NCI-H146 (cell line): Measurements from ENCODE around the gene SF1.
"Not testable (repeated sequence)": the region's sequence is repeated elsewhere in the genome, so short reads cannot be mapped to it uniquely, and the experiment has no call there.

ENCODE experiments used
- DNase-seq: peaks from one replicate; lab custom pipeline; 2025; lab: John Stamatoyannopoulos, UW

Gene SF1

DNA sequence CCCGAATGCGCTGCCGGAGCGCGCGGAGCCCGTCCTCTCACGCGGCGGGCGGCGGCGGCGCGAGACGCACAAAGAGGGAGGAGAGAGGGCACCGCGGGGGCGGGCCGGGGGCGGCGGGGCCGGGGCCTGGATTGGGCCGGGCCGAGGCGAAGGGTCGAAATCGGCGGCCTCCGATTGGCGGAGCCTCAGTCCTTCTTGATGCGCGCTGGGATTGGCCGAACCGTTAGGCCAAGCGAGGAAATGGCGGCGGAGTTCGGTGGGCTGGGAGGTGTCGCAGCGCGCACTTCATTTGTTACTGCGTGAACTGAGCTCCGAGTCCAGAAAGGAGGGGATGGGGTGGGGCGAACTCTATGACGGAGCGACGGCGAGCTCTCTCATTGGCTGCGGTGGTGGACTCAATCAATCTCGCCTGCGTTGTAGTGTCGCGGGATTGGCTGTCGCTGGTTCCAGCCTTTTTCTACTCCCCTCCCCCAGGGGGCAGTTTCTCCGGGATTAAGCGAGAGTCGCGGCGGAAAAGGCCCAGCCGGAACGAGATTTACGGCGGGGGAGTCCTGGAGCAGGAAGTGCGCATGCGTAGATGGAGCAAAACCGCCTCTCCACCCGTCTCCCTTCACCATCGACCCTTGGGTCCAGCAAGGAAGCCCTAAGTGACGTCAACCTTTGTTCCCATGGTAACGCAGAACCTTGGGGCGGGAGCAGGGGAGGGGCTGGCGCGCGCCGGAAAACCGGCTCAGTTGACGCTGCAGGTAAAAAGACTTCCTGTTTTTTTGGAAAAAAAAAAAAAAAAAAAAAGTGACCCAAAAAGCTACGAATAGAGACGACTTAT, at the start of gene SF1:
SF1 (minus strand) TSS at position 70 of the 826 bp plus-strand sequence. CDS start 150 bp downstream, outside the sequence.
- peak; percentile 100 for DNase-seq

GRCh38 chr11:64827451-64827839, 49.1 kb upstream of the SF1 start:
- no peak for DNase-seq

DNA sequence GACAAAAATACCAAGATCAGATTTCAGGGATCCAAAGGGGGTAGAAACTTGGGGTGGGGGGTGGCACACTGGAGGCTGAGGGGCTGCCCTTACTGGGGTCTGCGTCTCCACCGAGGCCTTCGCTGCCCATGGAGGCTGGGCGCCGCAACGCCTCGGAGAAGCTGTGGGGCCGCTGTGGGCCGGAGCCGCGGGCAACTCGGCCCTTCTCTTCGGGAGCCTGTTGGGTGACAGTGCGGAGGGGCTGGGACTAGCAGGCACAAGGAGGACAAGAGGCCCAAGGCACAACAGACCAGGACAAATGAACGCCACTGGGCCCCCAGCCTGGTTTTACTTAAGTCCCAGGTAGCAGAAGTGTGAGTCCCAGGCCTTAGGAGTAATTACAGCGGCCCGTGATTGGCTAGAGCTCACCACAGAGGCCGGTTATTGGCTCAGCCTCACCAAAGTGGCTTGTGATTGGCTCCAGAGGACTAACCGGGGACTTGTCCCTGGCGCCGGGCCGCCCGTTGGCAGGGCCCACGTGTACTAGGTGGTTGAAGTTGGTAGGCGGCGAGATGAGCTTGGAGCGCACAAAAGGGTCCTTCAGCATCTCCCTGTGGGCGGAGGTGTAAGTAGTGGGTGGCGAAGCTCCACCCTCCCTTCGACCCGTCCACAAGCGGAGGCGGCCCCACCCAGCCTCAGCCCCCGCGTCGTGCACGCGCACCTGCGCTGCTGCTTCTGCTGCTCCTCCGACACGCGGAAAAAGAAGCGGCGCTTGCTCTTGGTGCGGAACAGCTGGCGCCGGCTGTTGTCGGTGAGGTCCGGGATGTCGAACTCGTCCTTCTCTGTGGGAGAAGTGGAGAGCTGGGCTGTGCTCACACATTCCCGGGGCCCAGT, 48.5 kb upstream of the SF1 start:
- DNase-seq: no peak

DNA sequence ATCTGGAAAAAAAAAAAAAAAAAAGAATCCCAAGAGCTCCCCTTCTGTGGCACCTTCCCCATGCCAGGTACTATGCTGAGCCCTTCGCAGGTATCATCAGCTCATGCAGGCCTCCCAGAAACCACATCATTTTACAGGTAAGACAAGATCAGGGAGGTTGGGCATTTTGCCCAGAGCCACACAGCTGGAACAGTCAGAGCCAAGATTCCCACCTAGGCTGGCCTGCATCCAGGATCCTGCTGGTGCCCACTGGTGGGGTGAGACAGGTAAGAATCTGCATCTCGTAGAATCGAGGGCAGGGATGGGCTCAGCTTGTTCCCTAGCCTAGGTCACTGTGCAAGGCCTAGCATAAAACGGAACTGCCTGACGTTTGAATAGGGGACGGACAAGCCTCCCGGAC, 47.7 kb upstream of the SF1 start:
- DNase-seq: no peak

DNA sequence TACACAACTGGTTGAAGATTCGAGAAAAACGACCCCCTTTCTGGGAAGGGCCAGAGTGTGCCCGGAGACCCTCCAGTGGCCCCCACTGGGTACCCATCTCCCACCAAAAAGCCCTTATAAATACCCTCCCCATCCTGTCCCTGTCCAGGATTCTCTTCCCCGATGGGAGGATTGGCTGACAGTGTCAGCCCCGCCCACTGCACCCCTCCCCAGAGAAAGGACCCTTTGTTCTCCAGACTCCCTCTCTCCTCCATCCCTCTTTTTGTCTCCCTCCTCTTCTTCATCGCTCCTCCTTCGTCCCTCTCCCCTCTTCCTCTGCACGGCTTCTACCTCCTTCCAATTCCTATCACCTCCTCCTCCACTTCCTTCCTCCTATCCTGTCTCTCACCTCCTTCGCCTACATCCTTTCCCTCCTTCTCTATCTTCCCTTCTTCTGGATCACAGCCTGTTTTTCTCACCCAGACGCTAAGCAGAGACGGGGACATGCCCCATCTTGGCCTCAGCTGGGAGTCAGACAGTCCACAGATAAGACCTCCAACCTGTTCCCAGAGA, 45.3 kb upstream of the SF1 start:
- no peak for DNase-seq

- no peak for DNase-seq
Observed at GRCh38 chr11:64817476-64817875, 39.1 kb upstream of the SF1 start.

- DNase-seq: not testable (repeated sequence)
Observed at GRCh38 chr11:64815433-64815832, 37.1 kb upstream of the SF1 start.

GRCh38 chr11:64814712-64815187, 36.4 kb upstream of the SF1 start:
- no peak for DNase-seq

GRCh38 chr11:64813826-64814225, 35.5 kb upstream of the SF1 start:
- DNase-seq: no peak

DNA sequence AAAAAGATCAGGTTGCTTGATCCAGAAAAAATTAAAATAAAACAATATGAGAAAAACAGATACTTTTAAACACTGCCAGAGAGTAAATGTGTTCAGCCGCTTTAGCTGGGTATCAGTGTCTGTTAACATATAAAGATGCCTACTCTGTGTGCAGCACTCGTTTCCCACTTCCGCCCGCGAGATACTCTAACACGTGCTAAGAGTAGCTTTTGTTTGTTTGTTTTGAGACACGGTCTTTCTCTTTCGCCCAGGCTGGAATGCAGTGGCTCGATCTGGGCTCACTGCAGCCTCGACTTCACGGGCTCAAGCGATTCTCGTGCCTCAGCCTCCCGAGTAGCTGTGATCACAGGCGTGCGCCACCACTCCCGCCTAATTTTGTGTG, 32.5 kb upstream of the SF1 start:
- DNase-seq: peak; percentile 69

- peak; percentile 98 for DNase-seq
Observed at GRCh38 chr11:64810271-64810890, 32.0 kb upstream of the SF1 start, which contains the start of gene MEN1. TSS of gene MEN1 (minus strand) at chr11:64810551. CDS start at chr11:64810109, 442 bp downstream.

DNA sequence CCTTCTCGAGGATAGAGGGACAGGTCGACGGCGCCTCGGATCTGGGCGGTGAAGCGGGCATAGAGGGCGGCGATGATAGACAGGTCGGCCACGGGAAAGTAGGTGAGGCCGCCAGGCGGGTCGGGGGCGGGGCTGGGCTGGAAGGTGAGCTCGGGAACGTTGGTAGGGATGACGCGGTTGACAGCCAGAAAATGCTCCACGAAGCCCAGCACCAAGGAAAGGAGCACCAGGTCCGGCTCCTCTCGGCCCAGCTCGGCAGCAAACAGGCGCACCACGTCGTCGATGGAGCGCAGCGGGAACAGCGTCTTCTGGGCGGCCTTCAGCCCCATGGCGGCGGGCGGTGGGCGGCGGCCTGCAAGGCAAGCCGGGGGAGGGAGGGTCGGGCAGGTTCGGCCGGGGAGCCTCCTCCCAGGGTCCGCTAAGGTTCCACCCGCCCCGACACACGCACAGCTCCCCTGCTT, 31.5 kb upstream of the SF1 start:
- peak; percentile 66 for DNase-seq

DNA sequence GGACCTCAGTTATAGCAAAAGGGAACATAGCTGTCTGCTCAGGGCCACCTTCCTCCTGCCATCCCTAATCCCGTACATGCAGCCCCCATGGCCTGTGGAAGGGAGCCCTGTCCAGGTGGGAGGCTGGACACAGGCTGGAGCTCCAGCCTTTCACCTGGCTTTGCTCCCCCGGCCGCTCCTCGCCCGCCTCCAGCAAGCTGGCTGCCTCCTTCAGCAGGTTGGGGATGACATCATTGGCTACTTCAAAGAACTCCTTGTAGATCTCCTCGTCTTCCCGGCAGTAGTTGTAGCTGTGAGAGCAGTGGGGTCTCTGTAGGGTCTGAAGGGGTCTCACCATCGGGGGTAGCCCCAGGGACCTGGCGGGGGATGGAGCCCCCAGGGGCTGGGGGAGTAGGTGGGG, 27.1 kb upstream of the SF1 start:
- DNase-seq: no peak

- DNase-seq: no peak
Observed at GRCh38 chr11:64804346-64805210, 26.2 kb upstream of the SF1 start.

DNA sequence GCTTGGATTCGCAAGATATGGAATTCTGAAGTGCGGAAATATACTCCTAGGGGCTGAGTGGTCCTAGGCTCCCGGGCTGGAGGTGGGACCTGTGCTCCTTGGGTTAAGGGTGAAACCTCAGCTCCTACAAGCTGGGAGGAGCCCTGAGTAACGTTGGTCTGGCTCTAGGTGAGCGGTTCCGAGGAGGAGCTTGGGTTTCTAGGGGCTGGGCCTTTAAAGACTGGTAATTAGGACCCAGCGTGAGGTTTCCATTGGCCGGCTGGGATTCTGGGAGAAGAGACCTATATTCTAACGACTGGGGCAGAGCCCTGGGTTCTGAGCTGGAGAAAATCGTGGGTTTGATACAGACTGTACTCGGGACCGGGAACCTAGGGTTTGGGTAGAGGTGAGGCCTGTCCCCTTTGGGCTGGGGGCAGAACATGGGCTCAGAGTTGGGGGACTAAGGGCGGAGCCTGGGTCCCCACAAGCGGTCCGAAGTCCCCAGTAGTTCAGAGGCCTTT, 25.6 kb upstream of the SF1 start:
- DNase-seq: no peak

GRCh38 chr11:64803158-64803845, 25.0 kb upstream of the SF1 start, which contains the start of gene MAP4K2:
TSS of gene MAP4K2 (minus strand) at chr11:64803214. CDS start at chr11:64803149, 65 bp downstream.
- DNase-seq: peak; percentile 81

DNA sequence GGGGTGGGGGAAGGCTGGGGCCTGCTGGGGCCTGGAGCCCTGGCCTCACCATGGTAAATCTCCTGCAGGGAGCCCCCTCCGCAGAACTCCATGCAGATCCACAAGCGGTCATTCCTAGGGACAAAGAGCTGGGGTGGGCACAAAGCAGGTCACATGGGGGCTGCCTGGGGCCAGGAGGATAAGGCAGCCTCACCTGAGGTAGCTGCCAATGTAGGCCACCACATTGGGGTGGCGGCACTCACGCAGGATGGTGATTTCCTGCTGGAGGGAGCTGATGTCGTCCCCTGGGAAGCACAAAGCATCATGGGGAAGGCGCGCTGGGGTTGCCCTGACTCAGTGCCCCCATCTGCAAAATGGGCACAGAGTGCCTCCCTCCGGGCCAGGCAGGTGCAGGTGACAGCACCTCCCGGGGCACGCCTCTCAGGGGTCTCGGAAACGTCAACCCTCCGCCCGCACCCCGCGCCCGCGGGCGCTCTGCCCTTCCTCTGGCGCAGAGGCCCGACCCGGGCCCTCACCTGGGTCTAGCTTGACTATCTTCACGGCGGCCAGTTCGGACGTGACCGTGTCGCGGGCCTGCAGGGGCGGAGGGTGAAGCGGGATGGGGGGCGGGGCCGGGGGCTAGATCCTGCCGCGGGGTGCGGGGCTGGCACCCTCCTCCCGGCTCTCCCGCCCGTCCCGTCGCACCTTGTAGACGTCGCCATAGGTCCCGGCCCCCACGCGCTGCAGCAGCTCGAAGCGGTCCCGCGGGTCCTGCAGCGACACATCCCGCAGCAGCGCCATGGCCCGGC, 24.2 kb upstream of the SF1 start:
- no peak for DNase-seq

- DNase-seq: no peak
Observed at GRCh38 chr11:64801561-64802369, 23.4 kb upstream of the SF1 start.

- DNase-seq: no peak
Observed at GRCh38 chr11:64801158-64801464, 22.8 kb upstream of the SF1 start.
